ENCODE results near the gene ENOX1.

- TF ChIP-seq EZH2 (IDR thresholded peaks at IDR 0.05), result no peak
- TF ChIP-seq FOXP2 (optimal IDR thresholded peaks at IDR 0.05; ENCODE audit: control extremely low read depth, extremely low read length, insufficient read depth), result no peak
- TF ChIP-seq POLR2AphosphoS5 (IDR thresholded peaks at IDR 0.05; ENCODE audit: borderline replicate concordance, low read depth, low read length), result no peak
Observed at GRCh38 chr13:43271152-43271551, 515.6 kb downstream of the ENOX1 start.

Measured in SK-N-MC (cell line).